Neural crest cell (in vitro differentiated cells): ENCODE results near the gene ATP6V1E1. TPM values are rescaled to one million over a fixed set of nuclear protein-coding genes. Genes with fewer than 3 reads are reported as not detected.

Experiments used
- DNase-seq: peaks from one replicate; pipeline ENCODE4 v3.0.0; 2021; ENCODE audit warnings: low read depth, mixed read lengths, low spot score
- H3K27ac Mint-ChIP-seq: one replicate; pipeline ENCODE4 v1.8.0; 2021; ENCODE audit warnings: mild to moderate bottlenecking, mixed read lengths; ENCODE audit not compliant: unreplicated experiment
- H3K27me3 Mint-ChIP-seq: 2 replicates; pipeline ENCODE4 v1.8.0; 2021; ENCODE audit warnings: low read depth, mild to moderate bottlenecking, mixed read lengths
- H3K36me3 Mint-ChIP-seq: 2 replicates; pipeline ENCODE4 v1.8.0; 2021; ENCODE audit warnings: low read depth, mild to moderate bottlenecking, mixed read lengths
- H3K4me1 Mint-ChIP-seq: 2 replicates; pipeline ENCODE4 v1.8.0; 2021; ENCODE audit warnings: mixed read lengths
- H3K4me3 Mint-ChIP-seq: one replicate; pipeline ENCODE4 v1.8.0; 2021; ENCODE audit warnings: mild to moderate bottlenecking, mixed read lengths
- H3K9me3 Mint-ChIP-seq: 2 replicates; pipeline ENCODE4 v1.8.0; 2021; ENCODE audit warnings: mixed read lengths
- total RNA-seq: library from RNA; stranded (reverse); gene quantifications from 2 replicates; pipeline ENCODE4 v1.2.1, GENCODE V29; 2021
- TF ChIP-seq, protein P1 (sequence below): fragments of 200-600 bp; sonication (generic); conservative IDR thresholded peaks from 2 replicates; pipeline ENCODE4 v1.5.0; 2021; ENCODE audit warnings: antibody characterized with exemption, mild to moderate bottlenecking

The ATP6V1E1 gene
- total RNA-seq, 1 donor from 2014 or later = 63.9 TPM

- H3K36me3 Mint-ChIP-seq = peaks cover 23% of the 10 kb centered on the region
- no peak overlapping the region for H3K27ac Mint-ChIP-seq
- H3K27me3 Mint-ChIP-seq = no peaks in the 10 kb centered on the region
- H3K4me3 Mint-ChIP-seq = no peak overlapping the region
- TF ChIP-seq, protein P1, sequence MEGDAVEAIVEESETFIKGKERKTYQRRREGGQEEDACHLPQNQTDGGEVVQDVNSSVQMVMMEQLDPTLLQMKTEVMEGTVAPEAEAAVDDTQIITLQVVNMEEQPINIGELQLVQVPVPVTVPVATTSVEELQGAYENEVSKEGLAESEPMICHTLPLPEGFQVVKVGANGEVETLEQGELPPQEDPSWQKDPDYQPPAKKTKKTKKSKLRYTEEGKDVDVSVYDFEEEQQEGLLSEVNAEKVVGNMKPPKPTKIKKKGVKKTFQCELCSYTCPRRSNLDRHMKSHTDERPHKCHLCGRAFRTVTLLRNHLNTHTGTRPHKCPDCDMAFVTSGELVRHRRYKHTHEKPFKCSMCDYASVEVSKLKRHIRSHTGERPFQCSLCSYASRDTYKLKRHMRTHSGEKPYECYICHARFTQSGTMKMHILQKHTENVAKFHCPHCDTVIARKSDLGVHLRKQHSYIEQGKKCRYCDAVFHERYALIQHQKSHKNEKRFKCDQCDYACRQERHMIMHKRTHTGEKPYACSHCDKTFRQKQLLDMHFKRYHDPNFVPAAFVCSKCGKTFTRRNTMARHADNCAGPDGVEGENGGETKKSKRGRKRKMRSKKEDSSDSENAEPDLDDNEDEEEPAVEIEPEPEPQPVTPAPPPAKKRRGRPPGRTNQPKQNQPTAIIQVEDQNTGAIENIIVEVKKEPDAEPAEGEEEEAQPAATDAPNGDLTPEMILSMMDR = no peak
- DNase-seq = no peak
- H3K4me1 Mint-ChIP-seq = no peaks in the 10 kb centered on the region
- H3K9me3 Mint-ChIP-seq = no peaks in the 10 kb centered on the region
Measured at GRCh38 chr22:17598318-17598717, 30.2 kb downstream of the ATP6V1E1 start.

DNA sequence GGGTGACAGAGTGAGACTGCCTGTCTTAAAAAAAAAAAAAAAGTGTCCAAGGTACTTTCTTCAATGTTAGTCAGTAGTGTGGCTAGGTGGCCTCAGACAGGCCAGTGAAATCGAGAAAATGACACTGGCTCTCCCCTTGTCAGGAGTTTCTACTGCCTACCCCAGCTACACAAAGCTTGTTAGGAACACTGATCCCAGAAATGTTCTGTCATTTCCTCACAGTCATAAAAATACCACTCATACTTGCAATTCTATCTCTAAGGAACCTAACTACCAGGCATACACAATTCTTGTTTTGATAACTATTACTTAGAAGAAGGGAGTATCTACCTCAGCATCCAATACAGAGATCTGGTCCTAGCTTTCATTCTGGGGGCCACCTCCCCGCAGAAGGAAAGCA is 31.3 kb downstream of the ATP6V1E1 start:
- H3K36me3 Mint-ChIP-seq = peaks cover 23% of the 10 kb centered on the region
- H3K4me3 Mint-ChIP-seq = no peak overlapping the region
- no peaks in the 10 kb centered on the region for H3K4me1 Mint-ChIP-seq
- no peaks in the 10 kb centered on the region for H3K27me3 Mint-ChIP-seq
- TF ChIP-seq, protein P1 = no peak
- no peak for DNase-seq
- H3K27ac Mint-ChIP-seq = no peak overlapping the region
- no peaks in the 10 kb centered on the region for H3K9me3 Mint-ChIP-seq

- no peaks in the 10 kb centered on the region for H3K9me3 Mint-ChIP-seq
- DNase-seq = no peak
- no peaks in the 10 kb centered on the region for H3K4me1 Mint-ChIP-seq
- TF ChIP-seq, protein P1 = no peak
- H3K27ac Mint-ChIP-seq = no peak overlapping the region
- no peak overlapping the region for H3K4me3 Mint-ChIP-seq
- H3K27me3 Mint-ChIP-seq = no peaks in the 10 kb centered on the region
- peaks cover 23% of the 10 kb centered on the region for H3K36me3 Mint-ChIP-seq
Measured at GRCh38 chr22:17596226-17596625, 32.3 kb downstream of the ATP6V1E1 start.

DNA sequence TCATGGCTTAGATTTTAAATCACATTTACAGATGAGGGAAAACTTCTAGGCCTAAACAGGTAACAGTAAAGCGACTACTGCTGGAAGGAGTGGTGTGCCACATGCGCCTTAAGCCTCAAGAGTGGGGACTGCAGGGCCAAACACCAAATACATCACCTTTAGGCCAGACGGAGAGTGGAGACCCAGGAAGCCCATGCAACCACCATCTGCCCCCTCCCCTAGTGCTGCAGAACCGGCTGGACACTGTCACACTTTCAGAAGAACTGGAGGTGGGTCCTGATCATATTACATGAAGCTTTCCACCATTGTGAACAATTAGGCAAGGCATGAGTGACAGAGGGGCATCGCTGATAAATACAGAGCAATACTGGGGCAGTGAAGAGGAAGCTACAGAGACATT is 36.3 kb downstream of the ATP6V1E1 start:
- no peaks in the 10 kb centered on the region for H3K4me1 Mint-ChIP-seq
- no peaks in the 10 kb centered on the region for H3K27me3 Mint-ChIP-seq
- DNase-seq = no peak
- H3K4me3 Mint-ChIP-seq = no peak overlapping the region
- H3K27ac Mint-ChIP-seq = no peak overlapping the region
- no peaks in the 10 kb centered on the region for H3K9me3 Mint-ChIP-seq
- TF ChIP-seq, protein P1 = no peak
- peaks cover 18% of the 10 kb centered on the region for H3K36me3 Mint-ChIP-seq

DNA sequence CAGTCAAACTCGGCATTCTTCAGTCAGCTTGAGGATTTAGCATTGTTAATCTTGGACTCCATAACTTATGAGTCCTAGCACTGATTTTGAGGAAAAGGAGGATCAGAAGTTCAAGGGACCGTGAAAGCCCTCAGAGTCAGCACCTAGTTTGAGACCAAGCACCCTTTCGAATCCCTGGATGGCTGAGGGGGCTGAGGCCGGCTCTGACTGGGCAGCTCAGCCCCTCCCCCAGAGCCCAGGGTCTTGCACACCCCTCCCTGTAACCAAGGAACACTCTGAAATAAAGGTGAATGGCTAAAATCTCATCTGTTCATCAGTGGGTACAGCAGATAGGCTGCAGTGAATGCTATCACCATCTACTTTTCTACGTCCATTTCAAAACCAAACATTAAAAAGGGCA is 38.0 kb downstream of the ATP6V1E1 start:
- no peaks in the 10 kb centered on the region for H3K4me1 Mint-ChIP-seq
- no peak for DNase-seq
- no peak overlapping the region for H3K27ac Mint-ChIP-seq
- no peaks in the 10 kb centered on the region for H3K9me3 Mint-ChIP-seq
- TF ChIP-seq, protein P1 = no peak
- H3K4me3 Mint-ChIP-seq = no peak overlapping the region
- peaks cover 9% of the 10 kb centered on the region for H3K36me3 Mint-ChIP-seq
- no peaks in the 10 kb centered on the region for H3K27me3 Mint-ChIP-seq
